GM12891 (cell line): ENCODE measurements around the gene SLC26A1.

Source experiments
- POLR2A ChIP-seq: IDR thresholded peaks from 2 replicates; pipeline ENCODE4 v1.6.1; 2011; ENCODE audit warnings: low read depth, low read length, control low read depth
- TAF1 ChIP-seq: IDR thresholded peaks from 2 replicates; pipeline ENCODE4 v1.6.1; 2011; ENCODE audit warnings: low read depth, low read length, control low read depth

DNA sequence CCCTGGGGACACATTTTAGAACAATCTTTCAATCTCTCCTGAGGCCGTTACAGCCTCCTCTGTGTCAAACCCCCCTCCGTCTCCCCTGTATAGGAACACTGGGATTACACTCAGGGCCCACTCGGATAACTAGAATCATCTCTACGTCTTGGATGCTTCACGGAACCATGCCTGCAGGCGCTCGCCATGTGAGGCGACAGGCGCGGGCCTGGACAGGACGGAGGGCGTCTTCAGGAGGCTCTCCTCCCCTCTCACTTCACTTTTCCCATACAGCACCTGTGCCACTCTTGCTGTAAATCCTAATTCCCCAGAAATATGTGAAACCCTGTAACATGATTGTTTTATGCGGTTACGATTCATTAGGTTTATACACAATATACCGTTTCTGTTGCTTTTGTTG, 10.4 kb downstream of the SLC26A1 start:
- TF ChIP-seq TAF1 (no peak), POLR2A (no peak)
